Measurements from ENCODE around the gene SLC19A3.
"Not testable (repeated sequence)": the region's sequence is repeated elsewhere in the genome, so short reads cannot be mapped to it uniquely, and the experiment has no call there.

The SLC19A3 gene

GRCh38 chr2:227717687-227718567 is at the start of gene SLC19A3:
Gene SLC19A3 (minus strand): TSS chr2:227718028. CDS start chr2:227702318, 15,710 bp downstream.
- DNase-seq (ENCODE audit: low read depth): no peak

GRCh38 chr2:227766373-227766883 is 48.6 kb upstream of the SLC19A3 start:
- DNase-seq (ENCODE audit: low read depth): peak; percentile 4

- DNase-seq (ENCODE audit: low read depth): no peak
These were observed 48.1 kb upstream of the SLC19A3 start for GRCh38 chr2:227765788-227766372.

- DNase-seq (ENCODE audit: low read depth): no peak
These were observed 44.1 kb upstream of the SLC19A3 start for GRCh38 chr2:227761740-227762476.

GRCh38 chr2:227759411-227760118 is 41.7 kb upstream of the SLC19A3 start:
- no peak for DNase-seq (ENCODE audit: low read depth)

GRCh38 chr2:227756261-227756660 is 38.4 kb upstream of the SLC19A3 start:
- not testable (repeated sequence) for DNase-seq (ENCODE audit: low read depth)

GRCh38 chr2:227748079-227748478 is 30.3 kb upstream of the SLC19A3 start:
- no peak for DNase-seq (ENCODE audit: low read depth)

- no peak for DNase-seq (ENCODE audit: low read depth)
These were observed 27.8 kb upstream of the SLC19A3 start, which contains the start of gene SCYGR8 for GRCh38 chr2:227745594-227745993. Gene SCYGR8 (plus strand): TSS chr2:227745894. CDS start chr2:227745894, 0 bp downstream.

- not testable (repeated sequence) for DNase-seq (ENCODE audit: low read depth)
These were observed 22.9 kb upstream of the SLC19A3 start for GRCh38 chr2:227740705-227741104.

- DNase-seq (ENCODE audit: low read depth): no peak
These were observed 21.5 kb upstream of the SLC19A3 start for GRCh38 chr2:227739351-227739750.

GRCh38 chr2:227728035-227728434 is 10.2 kb upstream of the SLC19A3 start, which contains the start of gene SCYGR7:
Gene SCYGR7 (plus strand): TSS chr2:227728335. CDS start chr2:227728335, 0 bp downstream.
- no peak for DNase-seq (ENCODE audit: low read depth)

GRCh38 chr2:227724394-227725039 is 6.7 kb upstream of the SLC19A3 start, which contains the start of gene SCYGR6:
Gene SCYGR6 (minus strand): TSS chr2:227724757. CDS start chr2:227724757, 0 bp downstream.
- DNase-seq (ENCODE audit: low read depth): no peak

- DNase-seq (ENCODE audit: low read depth): not testable (repeated sequence)
These were observed 5.0 kb upstream of the SLC19A3 start for GRCh38 chr2:227722821-227723220.

- DNase-seq (ENCODE audit: low read depth): no peak
These were observed 2.9 kb upstream of the SLC19A3 start for GRCh38 chr2:227720680-227721079.

- no peak for DNase-seq (ENCODE audit: low read depth)
These were observed 1.8 kb upstream of the SLC19A3 start for GRCh38 chr2:227719641-227720040.

GRCh38 chr2:227716501-227716900 is 1.3 kb downstream of the SLC19A3 start:
- DNase-seq (ENCODE audit: low read depth): no peak

- no peak for DNase-seq (ENCODE audit: low read depth)
These were observed 4.5 kb downstream of the SLC19A3 start for GRCh38 chr2:227713291-227713690.

GRCh38 chr2:227710986-227711385 is 6.8 kb downstream of the SLC19A3 start:
- DNase-seq (ENCODE audit: low read depth): no peak

- no peak for DNase-seq (ENCODE audit: low read depth)
These were observed 10.4 kb downstream of the SLC19A3 start for GRCh38 chr2:227707390-227707789.

- no peak for DNase-seq (ENCODE audit: low read depth)
These were observed 11.0 kb downstream of the SLC19A3 start for GRCh38 chr2:227706859-227707258.

- DNase-seq (ENCODE audit: low read depth): no peak
These were observed 13.9 kb downstream of the SLC19A3 start for GRCh38 chr2:227703961-227704360.
